Central memory CD4-positive, alpha-beta T cell (primary cell): ENCODE results near the gene ZDHHC12.

Experiments used
- DNase-seq: peaks from one replicate; pipeline ENCODE4 v3.0.0; 2022

The ZDHHC12 gene

DNA sequence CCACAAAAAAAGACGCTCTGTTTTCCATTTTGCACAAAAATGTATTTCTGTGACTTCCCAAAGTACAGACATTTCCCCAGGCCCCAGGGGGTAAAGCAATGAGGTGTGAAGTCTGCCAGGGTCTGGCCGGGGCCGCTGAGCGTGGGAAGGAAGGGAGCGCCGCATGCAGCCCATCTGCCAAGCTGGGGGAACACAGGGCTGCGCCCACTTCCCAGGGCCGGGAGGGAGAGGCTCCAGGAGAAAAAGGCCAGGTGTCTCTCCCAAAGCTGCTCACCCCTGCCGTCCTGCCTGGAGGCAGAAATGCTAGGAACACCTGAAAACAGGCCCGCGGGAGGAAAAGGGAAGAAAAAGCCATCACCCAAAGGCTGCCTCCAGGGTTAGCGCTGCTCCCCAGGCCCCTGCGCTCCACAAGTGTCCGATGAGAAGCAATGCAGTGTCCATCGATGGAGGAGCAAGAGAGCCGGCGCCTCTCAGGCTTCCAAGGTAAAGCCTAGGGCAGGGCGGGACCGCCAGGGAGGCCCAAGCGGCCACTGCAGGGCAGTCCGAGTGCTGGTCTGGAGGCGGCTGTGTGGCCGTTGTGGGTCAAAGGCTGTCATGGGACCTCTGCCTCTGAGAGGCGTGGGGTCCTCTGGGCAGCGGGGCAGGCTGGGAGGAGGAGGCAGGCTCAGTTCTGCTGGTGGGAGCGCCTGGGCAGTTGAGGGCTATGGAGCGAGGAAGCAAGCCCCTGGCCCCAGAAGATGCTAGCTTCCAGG is 6.0 kb upstream of the ZDHHC12 start:
- no peak for DNase-seq

DNA sequence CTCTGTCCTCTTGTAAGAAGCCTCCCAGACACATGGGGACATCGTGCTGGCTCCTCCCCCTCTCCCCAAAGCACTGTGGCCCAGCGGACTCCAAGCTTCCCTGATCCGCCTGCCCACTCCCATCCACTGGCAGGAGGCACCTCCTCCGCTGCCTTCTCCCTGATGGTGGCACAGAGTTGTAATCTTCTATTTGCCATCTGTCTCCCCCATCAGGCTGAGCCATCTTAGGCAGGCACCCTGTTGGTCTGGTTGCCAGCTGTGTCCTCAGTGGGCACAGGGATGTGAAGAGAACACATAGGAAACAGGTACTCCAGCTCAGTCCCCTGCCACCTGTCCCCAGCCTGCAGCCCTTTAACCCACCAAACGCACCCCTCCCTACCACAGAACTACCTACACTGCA is 5.4 kb upstream of the ZDHHC12 start:
- no peak for DNase-seq

DNA sequence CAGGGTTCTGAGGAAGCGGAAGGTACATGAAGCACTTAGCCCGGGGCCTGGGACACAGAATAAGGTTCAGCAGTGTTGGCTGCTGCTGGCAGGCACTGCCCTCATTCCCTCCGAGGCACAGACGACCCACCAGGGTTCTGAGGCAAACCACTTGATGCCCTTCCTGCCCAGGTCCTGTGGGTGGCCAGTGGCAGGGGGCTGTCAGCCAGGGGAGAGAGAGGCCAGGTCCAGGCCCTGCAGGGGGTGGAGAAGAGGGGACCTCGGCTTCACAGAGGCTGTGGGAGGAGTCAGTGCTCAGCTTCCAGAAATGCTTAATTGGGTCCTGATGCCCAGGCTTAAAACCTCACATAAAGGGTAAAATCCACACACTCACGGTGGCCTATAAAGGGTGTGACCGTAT is 4.4 kb upstream of the ZDHHC12 start:
- no peak for DNase-seq

DNA sequence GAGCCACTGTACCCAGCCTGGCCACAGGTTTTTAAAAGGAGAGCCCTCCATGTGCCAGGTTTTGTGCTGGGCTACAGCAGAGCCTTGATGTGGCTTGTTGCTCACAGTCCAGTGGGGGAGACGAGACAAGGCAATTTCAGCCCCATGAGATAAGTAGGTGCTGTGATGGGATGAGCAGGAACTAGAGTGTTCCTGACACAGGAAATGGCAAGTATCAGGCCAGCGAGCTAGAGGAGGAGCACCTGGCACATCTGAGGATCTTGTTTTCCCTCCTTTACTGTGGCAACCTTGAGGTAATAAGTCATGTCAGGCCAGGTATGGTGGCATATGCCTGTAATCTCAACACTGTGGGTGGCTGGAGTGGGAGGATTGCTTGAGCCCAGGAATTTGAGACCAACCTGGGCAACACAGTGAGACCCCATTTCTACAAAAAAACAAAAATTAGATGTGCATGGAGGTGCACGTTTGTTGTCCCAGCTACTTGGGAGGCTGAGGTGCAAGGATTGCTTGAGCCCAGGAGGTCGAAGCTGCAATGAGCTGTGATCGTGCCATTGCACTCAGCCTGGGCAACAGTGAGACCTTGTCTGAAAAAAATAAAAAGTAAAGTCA is 3.8 kb upstream of the ZDHHC12 start:
- DNase-seq, result no peak

DNA sequence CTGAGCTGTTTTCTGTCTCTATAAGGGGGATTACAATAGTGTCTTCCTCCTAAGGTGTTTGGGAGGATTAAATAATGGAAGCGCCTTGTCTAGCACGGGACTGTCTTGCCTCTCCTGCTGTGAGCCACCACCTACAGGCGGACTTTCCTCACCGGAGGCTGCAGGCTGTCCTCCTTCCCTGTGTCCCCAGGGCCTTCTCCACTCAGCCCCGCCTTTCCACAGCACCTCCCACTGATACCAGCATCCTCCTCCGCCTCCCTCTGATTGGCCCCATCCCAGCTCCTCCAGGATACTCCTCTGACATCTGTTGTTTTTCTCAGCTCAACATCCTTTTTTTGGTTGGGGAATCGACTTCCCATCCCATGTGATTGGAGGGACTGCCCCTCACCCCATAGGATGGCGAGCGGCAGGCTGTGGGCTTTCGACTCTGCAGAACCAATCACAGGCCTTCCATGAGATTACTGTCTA is 851 bp upstream of the ZDHHC12 start:
- DNase-seq, result no peak

DNA sequence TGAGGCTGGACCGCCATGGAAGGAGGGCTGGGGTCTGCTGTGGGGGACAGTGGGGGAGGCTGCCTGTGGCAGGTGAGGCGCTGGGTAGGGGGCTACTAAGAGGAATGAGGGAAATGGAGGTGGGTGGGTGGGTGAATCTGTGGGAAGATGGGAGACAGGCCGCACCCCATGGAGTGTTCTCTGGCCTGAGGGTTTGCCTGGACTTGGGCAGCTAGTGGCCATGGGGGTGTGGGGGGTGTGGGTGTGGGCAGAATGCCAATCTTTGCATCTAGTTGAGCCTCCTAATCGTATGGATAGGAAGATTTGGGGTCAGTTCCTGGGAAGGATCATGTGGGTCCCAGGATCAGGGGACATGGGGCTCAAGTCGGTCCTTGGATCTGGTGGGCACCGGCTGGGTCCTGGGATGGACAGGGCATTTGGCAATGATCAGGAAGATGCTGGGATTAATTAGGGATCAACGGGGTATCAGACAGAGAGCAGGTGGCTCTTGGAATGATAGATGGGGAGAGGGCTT is 518 bp downstream of the ZDHHC12 start:
- DNase-seq, result no peak

DNA sequence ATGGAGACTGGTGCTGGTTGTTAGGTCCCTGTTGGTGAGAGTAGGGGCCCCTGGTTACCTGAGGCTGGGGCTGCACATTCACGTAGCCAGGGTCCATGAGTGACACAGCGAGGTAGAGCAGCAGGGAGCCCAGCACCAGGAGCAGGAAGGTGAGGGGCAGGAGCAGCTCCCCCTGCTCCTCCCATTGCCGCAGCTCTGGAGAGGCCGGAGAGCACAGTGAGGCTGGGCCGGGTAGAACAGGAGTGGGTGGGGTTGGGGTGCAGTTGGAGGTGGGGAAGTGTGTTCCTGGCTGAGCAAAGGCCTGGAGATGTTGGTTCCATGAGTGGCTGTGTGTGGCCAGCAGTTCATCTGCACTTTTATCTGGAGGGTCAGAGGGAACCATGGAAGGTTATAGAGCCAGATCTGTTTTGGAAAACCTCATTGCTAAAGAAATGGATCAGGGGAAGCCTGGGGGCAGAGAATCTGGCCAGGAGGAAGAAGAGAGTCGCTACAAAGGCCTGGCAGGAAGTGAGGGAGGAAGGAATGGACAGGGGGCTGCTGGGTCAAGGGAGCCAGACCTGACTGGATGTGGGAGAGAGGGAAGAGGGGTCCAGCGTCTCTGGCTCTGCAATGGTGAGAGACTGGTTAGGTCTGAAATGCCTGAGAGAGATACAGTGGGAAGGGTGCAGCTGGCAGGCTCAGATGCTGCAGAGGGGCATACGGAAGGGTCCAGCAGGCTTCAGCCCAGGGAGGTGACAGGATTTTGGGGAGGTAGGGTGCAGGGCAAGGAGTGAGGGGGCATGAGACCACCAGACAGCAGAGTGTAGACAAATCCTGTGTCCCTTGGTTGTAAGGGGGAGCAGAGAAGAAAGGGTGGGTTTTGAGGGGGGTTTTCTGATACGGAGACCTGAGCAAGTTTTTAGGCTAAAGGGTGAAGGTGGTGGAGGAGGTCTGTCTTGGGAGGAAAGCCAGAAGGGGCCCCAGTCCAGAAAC is 1.3 kb downstream of the ZDHHC12 start:
- DNase-seq, result no peak

DNA sequence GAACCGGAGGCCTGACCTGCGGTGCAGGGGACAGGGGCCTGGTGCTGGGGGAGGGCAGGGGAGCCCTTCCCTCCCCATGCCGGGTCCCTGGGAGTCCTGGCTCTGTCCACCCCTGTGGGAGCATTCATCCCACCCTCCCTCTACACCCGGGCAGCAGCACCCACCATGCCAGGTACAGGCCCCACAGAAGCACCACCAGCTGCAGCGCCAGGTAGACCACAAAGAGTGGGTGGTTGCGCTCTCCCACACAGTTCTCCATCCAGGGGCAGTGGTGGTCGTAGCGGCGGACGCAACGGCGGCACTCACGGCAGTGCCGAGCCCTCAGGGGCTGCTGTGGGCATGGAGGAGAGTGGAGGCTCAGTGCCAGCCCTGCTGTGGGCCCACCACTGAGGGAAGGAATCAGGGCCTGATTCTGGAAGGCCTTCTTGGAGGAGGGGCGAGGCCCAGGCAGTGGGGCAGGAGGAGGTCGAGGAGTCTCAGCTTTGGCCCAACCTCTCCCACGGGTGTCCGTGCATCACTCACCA is 2.4 kb downstream of the ZDHHC12 start:
- no peak for DNase-seq

DNA sequence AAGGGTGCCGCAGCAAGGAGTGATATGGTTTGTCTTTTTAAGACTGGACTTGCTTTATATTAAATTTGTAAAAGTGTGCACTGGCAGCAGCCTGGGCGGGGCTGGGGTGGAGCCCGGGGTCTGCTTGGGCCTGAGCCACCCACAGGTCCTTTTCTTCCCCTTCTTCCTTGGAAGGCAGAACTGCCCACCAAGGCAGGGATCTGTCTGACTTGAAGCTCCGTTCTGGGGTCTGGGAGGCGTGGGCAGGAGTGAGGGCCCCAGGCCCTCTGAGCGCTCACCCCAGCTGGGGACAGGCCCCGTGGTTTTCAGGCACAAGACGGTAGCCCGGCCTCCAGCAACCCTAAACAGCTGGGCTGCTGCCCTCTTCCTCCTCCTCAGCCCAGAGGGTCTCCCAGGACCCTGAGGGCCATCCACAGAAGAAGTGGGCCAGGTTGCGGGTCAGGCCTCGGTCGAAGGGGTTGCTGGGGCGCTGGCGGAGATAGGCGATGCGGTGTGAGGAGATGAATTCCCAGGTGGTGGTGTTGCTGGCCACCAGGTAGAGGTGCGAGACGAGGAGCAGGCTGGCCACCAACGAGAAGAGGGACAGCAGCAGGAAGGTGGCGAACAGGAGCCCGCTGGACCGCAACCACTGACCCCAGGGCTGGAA is 3.0 kb downstream of the ZDHHC12 start:
- DNase-seq, result no peak

DNA sequence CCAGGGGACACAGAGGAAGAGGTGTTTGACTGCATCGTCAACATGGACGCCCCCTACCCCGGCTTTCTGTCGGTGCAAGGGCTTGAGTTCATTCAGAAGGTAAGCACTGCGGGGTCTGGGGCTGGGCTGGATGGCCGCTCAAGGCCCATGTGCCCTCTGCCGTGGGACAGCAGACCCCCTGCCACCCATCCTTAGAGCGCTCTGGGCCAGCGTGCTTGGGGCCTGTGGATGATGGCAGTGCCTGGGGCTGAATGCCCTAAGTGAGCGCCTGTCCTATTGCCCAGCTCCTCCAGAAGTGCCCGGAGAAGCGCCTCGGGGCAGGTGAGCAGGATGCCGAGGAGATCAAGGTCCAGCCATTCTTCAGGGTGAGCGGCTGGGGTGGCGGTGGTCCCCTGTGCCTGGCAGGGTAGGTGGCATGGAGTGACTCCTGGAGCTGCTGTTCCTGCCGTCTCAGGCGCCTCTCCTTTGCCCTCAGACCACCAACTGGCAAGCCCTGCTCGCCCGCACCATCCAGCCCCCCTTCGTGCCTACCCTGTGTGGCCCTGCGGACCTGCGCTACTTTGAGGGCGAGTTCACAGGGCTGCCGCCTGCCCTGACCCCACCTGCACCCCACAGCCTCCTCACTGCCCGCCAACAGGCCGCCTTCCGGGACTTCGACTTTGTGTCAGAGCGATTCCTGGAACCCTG is 3.9 kb downstream of the ZDHHC12 start:
- DNase-seq, result no peak

DNA sequence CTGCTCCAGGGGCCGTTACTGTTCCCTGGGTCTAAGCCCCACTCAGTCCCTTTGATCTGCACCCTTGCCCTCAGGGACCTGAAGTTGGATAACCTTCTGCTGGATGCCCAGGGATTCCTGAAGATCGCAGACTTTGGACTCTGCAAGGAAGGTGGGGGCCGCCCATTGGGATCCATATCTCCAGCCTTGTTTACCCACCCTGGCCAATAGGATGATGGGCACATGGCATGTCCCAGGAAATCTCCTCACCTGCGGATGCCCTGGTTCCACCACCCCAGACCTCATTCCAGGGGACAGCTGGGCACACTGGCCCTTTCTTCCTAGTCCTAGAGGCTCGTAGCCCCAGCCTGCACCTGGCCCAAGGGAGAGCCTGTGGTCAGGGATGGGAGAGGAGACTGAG is 5.5 kb downstream of the ZDHHC12 start:
- DNase-seq, result no peak

DNA sequence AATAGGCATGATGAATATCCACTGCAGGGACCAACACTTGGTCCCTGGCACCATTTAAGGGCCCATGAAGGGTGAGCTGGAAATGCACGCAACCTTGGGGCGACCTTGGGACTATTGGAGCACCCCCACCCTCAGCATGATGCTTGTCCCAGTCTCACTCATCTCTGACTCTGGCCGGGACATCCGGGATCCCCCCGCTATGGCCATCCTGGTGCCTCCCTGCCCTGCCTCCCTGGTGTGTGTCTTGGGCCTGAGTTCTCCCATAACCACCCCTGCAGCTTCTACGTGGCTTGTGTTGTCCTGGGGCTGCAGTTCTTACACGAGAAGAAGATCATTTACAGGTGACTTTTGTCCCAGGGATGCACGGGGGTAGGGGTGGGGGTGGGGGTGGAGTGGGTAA is 5.9 kb downstream of the ZDHHC12 start:
- DNase-seq, result no peak

DNA sequence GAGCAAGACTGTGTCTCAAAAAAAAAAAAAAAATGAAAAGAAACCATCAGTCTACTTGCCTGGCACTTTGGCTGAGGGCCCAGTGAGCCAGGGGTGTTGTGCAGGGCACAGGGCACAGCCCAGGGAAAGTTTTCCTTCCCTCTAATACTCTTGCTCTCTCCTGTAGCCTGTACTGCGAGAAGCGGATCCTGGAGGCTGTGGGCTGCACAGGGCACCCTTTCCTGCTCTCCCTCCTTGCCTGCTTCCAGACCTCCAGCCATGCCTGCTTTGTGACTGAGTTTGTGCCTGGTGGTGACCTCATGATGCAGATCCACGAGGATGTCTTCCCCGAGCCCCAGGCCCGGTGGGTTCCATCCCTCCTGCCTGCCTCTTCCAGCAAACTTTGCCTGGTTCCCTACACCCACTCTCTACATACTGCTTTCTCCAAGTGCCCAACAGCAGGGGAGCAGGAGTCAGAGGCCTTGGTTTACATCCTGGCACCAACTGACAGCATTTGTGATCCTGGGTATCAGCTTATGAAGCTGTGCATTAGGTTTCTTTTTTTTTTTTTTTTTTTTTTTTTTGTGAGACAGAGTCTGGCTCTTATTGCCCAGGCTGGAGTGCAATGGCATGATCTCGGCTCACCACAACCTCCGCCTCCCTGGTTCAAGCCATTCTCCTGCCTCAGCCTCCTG is 7.2 kb downstream of the ZDHHC12 start:
- no peak for DNase-seq

DNA sequence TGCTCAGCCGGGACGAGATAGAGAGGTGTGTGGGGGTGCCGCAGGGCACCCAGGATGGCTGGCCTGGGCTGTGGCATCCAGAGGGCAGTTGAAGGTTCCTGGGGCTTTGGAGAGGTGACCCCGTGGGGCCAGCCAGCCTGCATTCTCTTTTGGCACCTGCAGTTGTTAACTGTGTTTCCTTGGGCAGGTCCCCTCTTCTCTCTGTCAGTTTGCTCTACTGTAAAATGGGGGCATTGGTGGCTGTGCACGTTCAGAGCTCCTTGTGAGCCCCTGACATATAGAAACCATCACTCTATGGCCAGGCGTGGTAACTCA is 8.5 kb downstream of the ZDHHC12 start:
- DNase-seq, result no peak

DNA sequence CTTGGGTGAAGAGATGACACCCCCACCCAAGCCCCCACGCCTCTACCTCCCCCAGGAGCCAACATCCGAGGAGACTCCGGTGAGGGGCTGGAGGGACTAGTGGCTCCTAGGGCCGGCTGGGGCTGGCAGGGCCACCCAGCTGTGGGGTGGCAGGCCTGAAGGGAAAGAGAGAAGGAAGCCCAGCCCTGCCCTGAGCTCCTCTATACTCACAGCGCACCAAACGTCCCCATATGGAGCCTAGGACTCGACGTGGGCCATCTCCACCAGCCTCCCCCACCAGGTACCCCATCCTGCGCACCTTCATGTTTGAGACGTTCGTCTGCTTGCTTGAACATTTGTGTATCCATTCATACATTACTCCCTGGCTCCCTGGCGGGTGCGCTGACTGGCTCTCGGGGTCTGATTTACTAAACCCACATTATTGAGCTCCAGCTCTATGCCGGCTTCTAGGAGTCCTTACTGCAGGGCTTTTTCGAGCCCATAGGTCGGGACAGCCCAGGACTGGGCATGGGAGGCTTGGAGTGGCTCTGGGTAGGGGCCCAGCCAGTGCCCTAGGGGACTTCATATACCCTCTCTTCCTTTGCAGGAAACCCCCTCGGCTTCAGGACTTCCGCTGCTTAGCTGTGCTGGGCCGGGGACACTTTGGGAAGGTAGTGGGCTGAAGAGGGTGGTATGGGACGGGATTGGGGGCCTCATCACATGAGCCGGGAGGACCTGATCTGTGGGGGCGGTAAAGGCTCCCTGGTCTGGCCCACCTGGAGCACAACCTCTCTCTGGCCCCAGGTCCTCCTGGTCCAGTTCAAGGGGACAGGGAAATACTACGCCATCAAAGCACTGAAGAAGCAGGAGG is 9.1 kb downstream of the ZDHHC12 start:
- no peak for DNase-seq

DNA sequence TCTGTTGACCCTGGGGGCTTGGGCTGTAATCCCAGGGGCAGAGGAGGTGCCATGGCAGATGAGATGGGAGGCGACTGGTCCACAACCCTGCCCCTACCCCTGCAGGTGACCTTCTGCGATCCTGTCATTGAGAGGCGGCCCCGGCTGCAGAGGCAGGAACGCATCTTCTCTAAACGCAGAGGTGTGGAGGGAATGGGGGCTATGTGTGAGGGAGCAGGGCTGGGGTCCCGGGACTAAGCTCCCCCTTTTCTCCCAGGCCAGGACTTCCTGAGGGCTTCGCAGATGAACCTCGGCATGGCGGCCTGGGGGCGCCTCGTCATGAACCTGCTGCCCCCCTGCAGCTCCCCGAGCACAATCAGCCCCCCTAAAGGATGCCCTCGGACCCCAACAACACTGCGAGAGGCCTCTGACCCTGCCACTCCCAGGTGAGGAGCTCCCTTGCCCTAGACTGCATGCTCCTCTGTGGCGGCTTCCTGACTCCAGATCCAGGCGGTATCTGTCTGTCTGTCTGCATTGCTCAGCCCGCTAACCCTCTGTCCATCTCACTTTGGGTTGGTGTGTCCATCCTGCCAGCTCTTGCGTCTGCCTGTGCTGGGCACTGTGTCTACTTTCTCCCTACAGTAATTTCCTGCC is 9.9 kb downstream of the ZDHHC12 start:
- DNase-seq, result no peak

DNA sequence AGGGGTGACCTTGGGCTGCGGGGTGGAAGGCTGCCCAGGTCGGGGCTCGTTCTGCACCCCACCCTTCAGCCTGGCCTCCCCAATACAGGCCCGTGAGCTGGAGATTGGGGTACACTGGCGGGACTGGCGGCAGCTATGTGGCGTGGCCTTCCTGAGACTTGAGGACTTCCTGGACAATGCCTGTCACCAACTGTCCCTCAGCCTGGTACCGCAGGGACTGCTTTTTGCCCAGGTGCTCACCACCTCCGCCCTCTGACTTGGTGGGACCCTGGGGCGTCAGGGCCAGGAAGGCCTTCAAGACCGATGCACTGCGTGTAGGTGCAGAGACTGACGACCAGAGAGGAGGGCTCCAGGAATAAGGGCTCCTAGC is 10.5 kb downstream of the ZDHHC12 start:
- DNase-seq, result no peak

DNA sequence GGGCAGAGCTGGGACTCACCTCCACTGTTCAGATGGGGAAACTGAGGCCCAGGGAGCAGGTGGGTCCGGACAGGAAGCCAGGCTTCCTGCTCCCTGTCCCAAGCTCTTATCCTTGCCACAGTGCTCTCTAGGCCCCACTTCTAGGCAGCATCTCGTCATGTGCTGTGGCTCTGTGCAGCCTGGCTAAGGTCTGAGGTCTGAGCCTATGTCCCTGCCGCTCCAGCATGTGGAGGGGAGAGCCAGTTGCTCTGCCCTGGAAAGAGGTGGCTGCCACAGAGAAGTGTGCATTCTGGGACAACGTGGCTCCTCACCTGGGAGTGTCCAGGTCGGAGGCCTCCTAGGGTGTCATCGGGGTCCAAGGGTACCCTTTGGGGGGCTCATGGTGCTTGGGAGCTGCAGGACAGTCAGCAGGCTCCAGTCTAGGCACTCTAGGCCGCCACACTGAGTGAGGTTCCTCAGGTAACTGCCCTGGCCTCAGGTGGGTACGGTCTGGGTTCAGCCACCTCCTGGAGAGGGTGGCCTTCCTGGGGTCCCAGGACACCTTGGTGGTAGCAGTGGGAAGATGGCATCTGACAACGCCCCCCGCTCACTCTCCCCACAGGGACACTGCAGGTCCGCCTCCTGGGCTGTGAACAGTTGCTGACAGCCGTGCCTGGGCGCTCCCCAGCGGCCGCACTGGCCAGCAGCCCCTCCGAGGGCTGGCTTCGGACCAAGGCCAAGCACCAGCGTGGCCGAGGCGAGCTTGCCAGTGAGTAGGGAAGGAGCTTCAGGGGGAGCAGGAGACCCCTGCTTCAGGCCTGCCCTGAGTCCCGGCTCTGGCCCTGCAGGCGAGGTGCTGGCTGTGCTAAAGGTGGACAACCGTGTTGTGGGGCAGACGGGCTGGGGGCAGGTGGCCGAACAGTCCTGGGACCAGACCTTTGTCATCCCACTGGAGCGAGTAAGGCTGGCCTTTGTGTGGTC is 11.2 kb downstream of the ZDHHC12 start:
- DNase-seq, result no peak

DNA sequence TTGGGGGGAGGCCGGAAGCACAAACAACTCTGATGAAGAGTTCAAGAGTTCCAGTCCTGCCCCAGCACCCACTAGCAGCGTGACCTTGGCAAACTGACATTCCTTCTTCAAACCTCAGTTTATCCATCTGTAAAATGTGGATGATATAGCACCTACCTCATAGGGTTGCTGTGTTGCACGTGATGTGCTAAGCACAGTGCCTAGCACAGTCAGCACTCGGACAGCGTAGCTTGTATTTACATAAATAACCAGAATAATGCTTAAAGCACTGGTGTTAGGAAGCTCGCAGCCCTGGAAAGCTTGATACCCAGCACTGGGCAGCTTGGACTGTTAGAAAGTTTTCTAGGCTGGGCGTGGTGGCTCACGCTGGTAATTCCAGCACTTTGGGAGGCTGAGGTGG is 16.5 kb downstream of the ZDHHC12 start:
- DNase-seq, result no peak
